ENCODE data around the gene RPL32. TPM values are rescaled to one million over a fixed set of nuclear protein-coding genes. Genes with fewer than 3 reads are reported as not detected.

The RPL32 gene
- total and polyA plus RNA-seq, 2 of the 4 experiments (the other 2 are of a cell fraction), result 566 to 1,856 TPM

DNA sequence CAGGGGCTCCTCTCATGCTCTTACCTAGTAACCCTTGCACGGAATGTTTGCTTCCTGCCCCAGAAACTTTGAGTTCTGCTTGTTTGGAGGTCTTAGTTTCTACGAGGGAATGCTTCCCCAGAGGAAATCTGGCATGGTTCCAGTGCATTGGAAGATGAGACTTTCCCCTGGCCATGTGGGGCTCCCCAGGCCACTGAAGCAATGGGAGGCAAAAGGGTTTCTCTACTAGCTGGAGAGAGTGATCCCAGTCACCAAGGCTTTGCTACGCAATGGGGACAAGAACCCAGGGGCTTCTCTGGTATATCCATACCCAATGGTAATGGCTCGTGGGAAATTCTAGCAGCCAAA, 44.2 kb upstream of the RPL32 start:
- Histone ChIP-seq H3K27ac (ENCODE audit: insufficient read depth, low read length) (no peak overlapping the region), H3K14ac (replicated peaks; ENCODE audit: low read depth, low read length) (no peak overlapping the region), H3K9me1 (ENCODE audit: insufficient read depth, low read length) (peaks cover 3% of the 10 kb centered on the region; the same call in 1 of the 2 replicates), H2AK5ac (ENCODE audit: low read depth, low read length) (no peak overlapping the region), H4K8ac (ENCODE audit: low read depth in 2 of 2, low read length in 2 of 2) (no peak overlapping the region), H4K5ac (ENCODE audit: low read depth, low read length) (no peak overlapping the region), H3K18ac (ENCODE audit: low read depth, low read length) (no peak overlapping the region), H2AK9ac (replicated peaks; ENCODE audit: low read depth, low read length, poor library complexity) (no peak overlapping the region), H3K56ac (ENCODE audit: extremely low read depth, insufficient read depth, low read length) (no peak overlapping the region), H3K36me3 (ENCODE audit: control insufficient read depth, insufficient read depth, low read length) (no peaks in the 10 kb centered on the region), H2BK15ac (ENCODE audit: low read depth, low read length) (no peak overlapping the region), H3K23ac (ENCODE audit: low read depth, low read length) (no peak overlapping the region), H4K20me1 (ENCODE audit: insufficient read depth, low read length) (no peaks in the 10 kb centered on the region), H3K9ac (ENCODE audit: low read depth, low read length) (no peak overlapping the region), H3K4ac (ENCODE audit: low read depth, low read length) (no peak overlapping the region), H4K91ac (ENCODE audit: insufficient read depth, low read depth, low read length) (no peak overlapping the region), H3K9me3 (ENCODE audit: control insufficient read depth, insufficient read depth, low read length) (no peaks in the 10 kb centered on the region), H3K79me1 (ENCODE audit: low read depth in 1 of 2, low read length in 2 of 2) (no peaks in the 10 kb centered on the region), H2AFZ (replicated peaks; ENCODE audit: low read length, poor library complexity) (no peak overlapping the region), H2BK5ac (ENCODE audit: low read depth, low read length, poor library complexity, severe bottlenecking) (no peak overlapping the region), H3K4me1 (ENCODE audit: control insufficient read depth, insufficient read depth, low read length) (no peaks in the 10 kb centered on the region; the same call in 1 of the 2 replicates), H3K4me2 (ENCODE audit: low read depth, low read length) (no peak overlapping the region), H2BK20ac (ENCODE audit: low read depth, low read length) (no peak overlapping the region), H2BK120ac (ENCODE audit: low read depth, low read length) (no peak overlapping the region), H3K4me3 (ENCODE audit: insufficient read depth, low read depth, low read length) (no peak overlapping the region), H3K27me3 (ENCODE audit: control insufficient read depth, insufficient read depth, low read length) (peaks cover 29% of the 10 kb centered on the region)
- in situ Hi-C loops (cut with MboI; ENCODE audit: low sequenced_read_pairs) (loop anchor here (25.0 kb wide), 1 partner anchor 748 kb away; no protein-coding TSS in a partner anchor), intact Hi-C loops (cut with micrococcal nuclease) (no loop called here), dilution Hi-C loops (cut with HindIII; ENCODE audit: low sequenced_read_pairs, unreplicated experiment) (no loop called here)
- no CpG with 5 or more reads among the region's 4 CpGs for WGBS, 2 experiments (ENCODE audit: extremely low coverage in 2 of 2, insufficient read length in 1 of 2)
- DNase-seq (no peak), ATAC-seq (ENCODE audit: low read depth) (no peak)
- ChIA-PET POLR2A (ENCODE audit: unreplicated experiment) (no interaction called here), CTCF (no interaction called here)
- BruUV-seq (replicated peaks), result no TSS peak
- TF ChIP-seq SMC3 (IDR thresholded peaks at IDR 0.05; ENCODE audit: low read depth, low read length) (no peak), BHLHE40 (IDR thresholded peaks at IDR 0.05; ENCODE audit: low read depth, low read length) (no peak), POLR2A (IDR thresholded peaks at IDR 0.05; ENCODE audit: low read depth, low read length) (no peak)
